Type B pancreatic cell (in vitro differentiated cells): ENCODE data around the gene TRRAP. TPM values are rescaled to one million over a fixed set of nuclear protein-coding genes. Genes with fewer than 3 reads are reported as not detected.
"Not testable (repeated sequence)": the region's sequence is repeated elsewhere in the genome, so short reads cannot be mapped to it uniquely, and the experiment has no call there.

Experiments used
- DNase-seq: peaks from one replicate; pipeline ENCODE4 v3.0.0; 2021; ENCODE audit warnings: mixed read lengths; ENCODE audit not compliant: unreplicated experiment; ENCODE audit errors: extremely low spot score
- H3K27ac Mint-ChIP-seq: 2 replicates; pipeline ENCODE4 v1.8.0; 2021; ENCODE audit warnings: mild to moderate bottlenecking, mixed read lengths
- H3K27me3 Mint-ChIP-seq: 2 replicates; pipeline ENCODE4 v1.8.0; 2021; ENCODE audit warnings: mixed read lengths
- H3K36me3 Mint-ChIP-seq: 2 replicates; pipeline ENCODE4 v1.8.0; 2021; ENCODE audit warnings: mixed read lengths
- H3K4me1 Mint-ChIP-seq: one replicate; pipeline ENCODE4 v1.8.0; 2021; ENCODE audit warnings: mixed read lengths; ENCODE audit not compliant: unreplicated experiment
- H3K4me3 Mint-ChIP-seq: 2 replicates; pipeline ENCODE4 v1.8.0; 2021; ENCODE audit warnings: mild to moderate bottlenecking, mixed read lengths
- H3K9me3 Mint-ChIP-seq: 2 replicates; pipeline ENCODE4 v1.8.0; 2021; ENCODE audit warnings: mixed read lengths
- total RNA-seq: library from RNA; stranded (reverse); gene quantifications from 2 replicates; pipeline ENCODE4 v1.2.1, GENCODE V29; 2021; ENCODE audit warnings: low replicate concordance
- TF ChIP-seq, protein P1 (sequence below): fragments of 200-600 bp; sonication (generic); conservative IDR thresholded peaks from 2 replicates; pipeline ENCODE4 v1.5.0; 2021; ENCODE audit warnings: antibody characterized with exemption, mild to moderate bottlenecking

Gene TRRAP
- total RNA-seq, 1 donor from 2014 or later: 65.7 TPM

DNA sequence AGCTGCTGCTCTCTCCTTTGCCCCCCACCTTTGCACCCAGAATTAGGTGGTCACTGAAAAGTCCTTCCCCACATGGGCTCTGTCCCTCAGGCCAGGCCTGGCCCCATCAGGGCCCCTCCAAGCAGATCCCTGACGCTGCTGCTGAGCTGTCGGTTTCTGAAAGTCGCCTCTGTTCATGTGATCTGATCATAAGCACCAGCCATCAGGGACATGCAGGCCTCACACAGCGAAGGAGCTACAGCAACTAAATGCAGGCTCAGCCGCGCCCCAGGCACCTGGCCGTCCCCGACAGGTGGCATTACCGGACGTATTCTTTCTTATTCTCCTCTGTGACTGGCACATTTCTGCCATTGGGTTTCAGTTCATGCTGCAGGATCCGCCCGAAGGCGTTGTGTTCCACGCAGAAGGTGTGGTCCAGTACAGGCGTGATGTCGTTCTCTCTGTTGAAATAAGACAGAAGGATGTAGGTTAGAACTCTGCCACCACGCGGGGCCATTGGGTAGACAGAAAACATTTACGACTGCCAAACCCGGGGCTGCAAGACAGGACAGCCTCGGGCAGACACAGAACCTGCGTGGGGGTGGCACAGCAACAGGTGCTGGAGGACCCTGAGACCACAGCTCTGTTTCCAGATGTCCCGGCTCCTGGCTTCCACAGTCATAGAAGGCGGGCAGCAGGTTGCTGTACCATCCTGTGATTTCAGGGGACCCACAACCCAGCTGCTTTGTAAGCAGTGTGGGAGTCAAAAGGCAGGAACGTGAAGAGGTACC is 159.9 kb downstream of the TRRAP start:
- no peaks in the 10 kb centered on the region for H3K27me3 Mint-ChIP-seq
- H3K9me3 Mint-ChIP-seq: no peaks in the 10 kb centered on the region
- no peaks in the 10 kb centered on the region for H3K4me1 Mint-ChIP-seq
- TF ChIP-seq, protein P1, sequence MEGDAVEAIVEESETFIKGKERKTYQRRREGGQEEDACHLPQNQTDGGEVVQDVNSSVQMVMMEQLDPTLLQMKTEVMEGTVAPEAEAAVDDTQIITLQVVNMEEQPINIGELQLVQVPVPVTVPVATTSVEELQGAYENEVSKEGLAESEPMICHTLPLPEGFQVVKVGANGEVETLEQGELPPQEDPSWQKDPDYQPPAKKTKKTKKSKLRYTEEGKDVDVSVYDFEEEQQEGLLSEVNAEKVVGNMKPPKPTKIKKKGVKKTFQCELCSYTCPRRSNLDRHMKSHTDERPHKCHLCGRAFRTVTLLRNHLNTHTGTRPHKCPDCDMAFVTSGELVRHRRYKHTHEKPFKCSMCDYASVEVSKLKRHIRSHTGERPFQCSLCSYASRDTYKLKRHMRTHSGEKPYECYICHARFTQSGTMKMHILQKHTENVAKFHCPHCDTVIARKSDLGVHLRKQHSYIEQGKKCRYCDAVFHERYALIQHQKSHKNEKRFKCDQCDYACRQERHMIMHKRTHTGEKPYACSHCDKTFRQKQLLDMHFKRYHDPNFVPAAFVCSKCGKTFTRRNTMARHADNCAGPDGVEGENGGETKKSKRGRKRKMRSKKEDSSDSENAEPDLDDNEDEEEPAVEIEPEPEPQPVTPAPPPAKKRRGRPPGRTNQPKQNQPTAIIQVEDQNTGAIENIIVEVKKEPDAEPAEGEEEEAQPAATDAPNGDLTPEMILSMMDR: no peak
- H3K36me3 Mint-ChIP-seq: peaks cover 41% of the 10 kb centered on the region
- peak overlapping the region; percentile 20 for H3K27ac Mint-ChIP-seq
- DNase-seq: no peak
- H3K4me3 Mint-ChIP-seq: no peak overlapping the region

DNA sequence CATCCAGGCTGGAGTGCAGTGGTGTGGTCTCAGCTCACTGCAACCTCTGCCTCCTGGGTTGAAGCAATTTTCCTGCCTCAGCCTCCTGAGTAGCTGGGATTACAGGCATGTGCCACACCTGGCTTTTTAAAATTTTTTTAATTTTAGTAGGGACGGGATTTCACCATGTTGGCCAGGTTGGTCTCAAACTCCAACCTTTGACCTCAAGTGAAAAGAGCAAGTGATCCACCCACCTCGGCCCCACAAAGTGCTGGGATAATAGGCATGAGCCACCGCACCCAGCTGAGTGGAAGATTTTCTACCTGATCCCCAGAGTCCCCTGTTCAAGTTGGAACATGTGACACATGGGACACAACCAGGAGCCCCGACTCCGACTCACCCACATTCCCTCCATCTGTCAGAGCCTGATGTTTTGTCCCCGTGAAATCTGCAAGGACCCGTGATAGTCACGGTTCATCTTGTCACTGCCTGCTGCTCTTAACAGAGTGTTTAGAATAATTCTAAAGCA is 161.1 kb downstream of the TRRAP start:
- no peaks in the 10 kb centered on the region for H3K27me3 Mint-ChIP-seq
- no peak overlapping the region for H3K4me3 Mint-ChIP-seq
- DNase-seq: no peak
- TF ChIP-seq, protein P1: no peak
- H3K4me1 Mint-ChIP-seq: no peaks in the 10 kb centered on the region
- peak overlapping the region; percentile 86 for H3K27ac Mint-ChIP-seq
- no peaks in the 10 kb centered on the region for H3K9me3 Mint-ChIP-seq
- H3K36me3 Mint-ChIP-seq: peaks cover 47% of the 10 kb centered on the region

DNA sequence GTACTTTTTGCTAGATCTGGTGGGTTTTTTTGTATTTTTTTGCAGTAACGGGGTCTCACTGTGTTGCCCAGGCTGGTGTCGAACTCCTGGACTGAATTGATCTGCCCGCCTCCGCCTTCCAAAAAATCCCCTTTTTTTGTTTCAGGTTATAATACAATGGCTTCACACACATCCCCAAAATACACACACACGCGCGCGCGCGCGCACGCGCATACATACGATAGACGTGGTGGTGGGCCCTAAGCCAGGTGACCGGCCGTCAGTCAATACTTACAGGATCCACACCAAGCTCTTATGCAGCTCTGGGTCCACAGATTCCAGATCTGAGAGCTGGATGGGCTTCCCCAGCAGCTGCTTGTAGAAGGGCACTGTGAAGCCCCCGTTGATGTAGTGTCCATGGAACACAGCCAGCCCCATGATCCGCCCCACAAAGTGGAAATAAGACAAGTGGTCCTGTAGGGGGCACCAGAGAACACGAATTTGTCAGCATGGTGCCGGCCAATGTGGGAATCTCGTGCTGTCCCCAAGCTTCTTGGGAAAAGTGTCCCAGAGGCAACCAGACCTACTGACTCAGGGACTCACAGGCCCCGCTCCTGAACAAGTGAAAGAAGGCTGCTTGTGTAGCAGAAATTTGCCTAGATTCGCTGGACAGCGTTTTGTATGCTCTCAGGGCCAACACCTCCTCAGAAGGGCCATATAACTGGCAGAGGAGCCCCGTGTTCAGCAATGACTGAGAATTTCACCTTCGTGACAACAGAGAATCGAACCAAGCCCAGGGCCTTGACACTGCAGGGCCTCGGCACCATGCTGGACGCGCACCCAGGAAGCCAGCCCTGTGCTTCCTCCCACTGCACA is 162.0 kb downstream of the TRRAP start:
- Mint-ChIP-seq H3K9me3 (no peaks in the 10 kb centered on the region), H3K36me3 (peaks cover 44% of the 10 kb centered on the region), H3K4me1 (no peaks in the 10 kb centered on the region), H3K27me3 (no peaks in the 10 kb centered on the region), H3K27ac (peak overlapping the region; percentile 86), H3K4me3 (no peak overlapping the region)
- TF ChIP-seq, protein P1: peak; percentile 86
- DNase-seq: no peak

DNA sequence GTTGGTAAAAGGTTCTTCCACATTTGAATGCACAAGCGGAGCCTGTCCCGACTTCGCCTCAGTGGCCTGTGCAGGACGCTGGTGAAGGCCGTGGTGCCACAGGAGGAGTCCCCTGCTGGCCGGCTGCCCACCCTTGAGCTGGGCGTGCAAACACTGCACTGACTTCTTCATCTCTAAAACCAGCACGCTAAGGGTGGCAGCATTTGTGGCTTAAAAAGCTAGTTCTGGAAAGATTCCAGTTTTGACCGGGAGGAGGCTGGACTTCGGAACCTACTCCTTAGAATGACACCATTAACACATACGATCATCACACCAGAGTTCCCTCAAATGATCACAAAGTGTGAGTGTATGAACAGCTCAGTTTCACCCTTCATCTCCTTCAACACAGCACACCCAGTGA is 163.2 kb downstream of the TRRAP start:
- TF ChIP-seq, protein P1: no peak
- H3K27me3 Mint-ChIP-seq: no peaks in the 10 kb centered on the region
- no peak for DNase-seq
- H3K4me1 Mint-ChIP-seq: no peaks in the 10 kb centered on the region
- no peaks in the 10 kb centered on the region for H3K9me3 Mint-ChIP-seq
- H3K36me3 Mint-ChIP-seq: peaks cover 49% of the 10 kb centered on the region
- no peak overlapping the region for H3K4me3 Mint-ChIP-seq
- H3K27ac Mint-ChIP-seq: peak overlapping the region; percentile 19

DNA sequence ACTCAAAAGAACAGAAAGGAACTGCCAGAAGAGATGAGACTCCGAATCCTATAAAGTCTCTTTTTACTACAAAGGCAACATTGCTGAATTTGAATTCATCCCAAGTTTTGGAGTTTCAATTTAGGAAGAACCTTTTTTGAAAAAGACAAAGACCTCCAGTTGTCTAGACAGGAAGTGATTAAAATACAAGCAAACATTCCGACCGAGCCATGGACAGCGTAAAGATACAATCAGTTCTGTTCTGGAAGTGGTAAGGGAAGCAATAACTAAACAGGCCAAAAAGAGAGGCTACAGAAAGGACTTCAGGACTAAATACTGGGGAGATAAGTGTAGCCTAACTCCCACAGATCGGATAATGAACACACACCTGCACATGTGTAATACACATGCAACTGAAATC is 164.6 kb downstream of the TRRAP start:
- Mint-ChIP-seq H3K36me3 (peaks cover 45% of the 10 kb centered on the region), H3K27me3 (no peaks in the 10 kb centered on the region), H3K4me1 (no peaks in the 10 kb centered on the region), H3K9me3 (no peaks in the 10 kb centered on the region), H3K27ac (no peak overlapping the region), H3K4me3 (no peak overlapping the region)
- TF ChIP-seq, protein P1: no peak
- DNase-seq: no peak

DNA sequence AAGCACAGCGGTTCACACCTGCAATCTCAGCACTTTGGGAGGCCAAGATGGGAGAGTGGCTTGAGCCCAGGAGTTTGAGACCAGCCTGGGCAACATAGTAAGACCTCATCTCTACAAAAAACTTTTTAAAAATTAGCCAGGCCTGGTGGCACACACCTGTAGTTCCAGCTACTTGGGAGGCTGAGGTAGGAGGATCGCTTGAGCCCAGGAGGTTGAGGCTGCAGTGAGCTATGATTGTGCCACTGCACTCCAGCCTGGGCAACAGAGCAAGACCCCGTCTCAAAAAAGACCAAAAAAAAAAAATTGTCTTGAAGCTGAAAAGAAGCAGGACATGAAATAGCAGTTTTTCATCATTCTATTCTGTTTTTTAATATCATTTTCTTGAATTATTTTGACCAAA is 166.5 kb downstream of the TRRAP start:
- H3K27me3 Mint-ChIP-seq, H3K4me3 Mint-ChIP-seq, H3K27ac Mint-ChIP-seq, H3K9me3 Mint-ChIP-seq, DNase-seq, H3K4me1 Mint-ChIP-seq: not testable (repeated sequence)
- H3K36me3 Mint-ChIP-seq: peaks cover 41% of the 10 kb centered on the region

DNA sequence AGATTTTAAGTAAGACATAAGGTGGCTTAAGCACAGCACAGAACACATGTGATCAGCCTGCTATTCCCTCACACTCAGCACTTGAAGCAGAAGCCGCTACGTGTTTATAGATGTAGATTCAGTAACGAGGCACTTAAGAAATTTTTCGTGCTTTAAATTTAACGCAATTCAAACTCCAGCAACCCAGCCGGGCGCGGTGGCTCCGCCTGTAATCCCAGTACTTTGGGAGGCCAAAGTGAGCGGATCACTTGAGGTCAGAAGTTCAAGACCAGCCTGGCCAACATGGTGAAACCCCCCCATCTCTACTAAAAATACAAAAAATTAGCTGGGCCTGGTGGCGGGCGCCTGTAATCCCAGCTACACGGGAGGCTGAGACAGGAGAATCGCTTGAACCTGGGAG is 167.9 kb downstream of the TRRAP start:
- H3K36me3 Mint-ChIP-seq: peaks cover 37% of the 10 kb centered on the region
- H3K27ac Mint-ChIP-seq, H3K4me3 Mint-ChIP-seq, H3K9me3 Mint-ChIP-seq, H3K4me1 Mint-ChIP-seq, H3K27me3 Mint-ChIP-seq: not testable (repeated sequence)
- DNase-seq: peak; percentile 47
